IPS-11a (cell line): ENCODE measurements around the gene CEP170B.
"Not testable (repeated sequence)": the region's sequence is repeated elsewhere in the genome, so short reads cannot be mapped to it uniquely, and the experiment has no call there.

Experiments
- H3K4me3 ChIP-seq: one replicate; pipeline ENCODE4 v1.5.1; 2013; ENCODE audit warnings: low read depth, low read length, control low read depth

The CEP170B gene

DNA sequence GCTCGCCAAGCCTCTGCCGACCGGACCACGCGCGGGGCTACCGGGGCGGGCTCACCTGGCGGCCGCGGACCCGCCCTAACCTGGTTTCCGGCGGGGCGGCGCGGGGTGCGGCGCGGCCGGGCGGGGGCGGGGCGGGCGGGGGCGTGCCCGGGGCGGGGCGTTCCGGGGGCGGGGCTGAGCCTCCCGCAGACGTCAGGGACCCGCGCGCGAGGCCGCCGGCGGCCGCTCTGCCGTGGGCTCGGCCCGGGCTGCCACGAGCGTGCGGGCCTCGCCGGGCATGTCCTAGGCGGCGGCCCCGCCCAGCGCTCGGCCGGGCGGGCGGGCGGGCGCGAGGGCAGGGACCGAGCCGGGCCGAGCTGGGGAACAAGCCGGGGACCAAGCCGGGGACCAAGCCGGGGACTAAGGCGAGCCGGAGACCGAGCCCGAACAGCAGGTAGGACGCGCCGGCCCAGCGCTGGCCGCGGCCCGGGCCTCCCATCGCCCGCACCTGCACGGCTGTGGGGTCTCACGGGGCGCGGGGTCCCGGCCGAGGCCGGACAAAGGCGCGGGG, at the start of gene CEP170B:
Gene CEP170B (plus strand): TSS at position 188 of the 550 bp plus-strand sequence. CDS start 3,183 bp downstream, outside the sequence.
- peak within 1 kb of the TSS; percentile 81 for H3K4me3 ChIP-seq

DNA sequence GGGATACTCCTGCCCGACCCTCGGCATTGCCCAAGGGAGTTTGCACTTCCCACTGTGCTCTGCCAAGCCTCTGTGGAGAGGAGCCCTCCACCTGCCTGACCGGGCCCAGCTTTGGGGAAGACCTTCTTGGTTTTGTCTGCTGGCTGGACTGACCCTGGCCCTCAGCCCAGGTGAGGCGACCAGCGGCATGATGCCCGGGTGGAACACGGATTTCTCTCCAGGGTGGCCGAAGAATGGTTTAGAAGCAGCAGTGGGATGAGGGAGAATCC, 48.5 kb upstream of the CEP170B start:
- peak overlapping the region; percentile 89 for H3K4me3 ChIP-seq

DNA sequence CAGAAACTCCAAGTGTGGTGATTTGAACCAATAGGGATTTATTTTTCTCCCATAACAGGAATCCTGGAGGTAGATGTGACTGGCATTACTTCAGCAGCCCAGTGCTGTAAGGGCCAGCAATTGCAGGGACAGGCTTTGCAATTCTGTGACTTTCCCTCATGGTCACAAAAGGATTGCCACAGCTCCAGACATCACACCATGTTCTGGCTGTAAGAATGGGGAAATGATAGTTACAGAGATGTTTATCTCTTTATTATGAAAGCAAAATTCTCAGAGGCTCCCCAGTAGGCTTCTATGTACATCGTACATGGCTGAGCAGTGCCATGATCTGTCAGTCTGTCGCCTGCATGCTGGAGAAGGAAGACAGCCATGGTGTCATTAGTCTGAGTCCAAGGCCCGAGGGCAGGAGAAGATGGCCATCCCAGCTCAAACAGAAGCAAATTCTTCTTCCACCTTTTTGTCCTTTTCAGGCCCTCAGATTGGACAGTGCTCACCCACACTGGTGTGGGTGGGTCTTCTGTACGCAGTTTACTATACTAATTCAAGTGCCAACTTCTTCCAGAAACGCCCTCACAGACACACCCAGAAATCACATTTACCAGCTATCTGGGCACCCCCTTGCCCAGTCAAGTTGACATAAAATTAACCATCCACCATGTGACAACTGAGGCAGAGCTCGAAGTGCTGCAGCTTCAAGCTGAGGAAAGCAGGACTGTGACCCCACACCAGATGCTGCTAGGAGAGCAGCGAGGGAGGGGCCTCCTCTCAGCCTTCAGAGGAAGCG, 46.9 kb upstream of the CEP170B start:
- no peak overlapping the region for H3K4me3 ChIP-seq

DNA sequence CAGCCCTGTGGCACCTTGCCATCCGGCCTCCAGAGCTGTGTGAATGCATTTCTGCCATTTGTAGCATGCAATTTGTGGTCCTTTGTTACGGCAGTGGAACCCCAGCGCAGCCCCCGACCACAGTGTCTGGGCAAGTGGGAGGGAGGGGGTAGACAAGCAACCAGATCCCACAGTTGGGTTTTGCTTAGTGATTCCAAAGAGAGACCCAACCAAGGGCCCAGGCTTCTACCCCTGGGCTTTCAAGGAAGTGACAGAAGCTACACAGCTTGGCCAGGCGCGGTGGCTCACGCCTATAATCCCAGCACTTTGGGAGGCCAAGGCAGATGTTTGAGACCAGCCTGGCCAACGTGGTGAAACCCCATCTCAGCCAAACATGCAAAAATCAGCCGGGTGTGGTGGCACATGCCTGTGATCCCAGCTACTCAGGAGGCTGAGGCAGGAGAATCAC, 46.3 kb upstream of the CEP170B start:
- H3K4me3 ChIP-seq, result no peak overlapping the region

DNA sequence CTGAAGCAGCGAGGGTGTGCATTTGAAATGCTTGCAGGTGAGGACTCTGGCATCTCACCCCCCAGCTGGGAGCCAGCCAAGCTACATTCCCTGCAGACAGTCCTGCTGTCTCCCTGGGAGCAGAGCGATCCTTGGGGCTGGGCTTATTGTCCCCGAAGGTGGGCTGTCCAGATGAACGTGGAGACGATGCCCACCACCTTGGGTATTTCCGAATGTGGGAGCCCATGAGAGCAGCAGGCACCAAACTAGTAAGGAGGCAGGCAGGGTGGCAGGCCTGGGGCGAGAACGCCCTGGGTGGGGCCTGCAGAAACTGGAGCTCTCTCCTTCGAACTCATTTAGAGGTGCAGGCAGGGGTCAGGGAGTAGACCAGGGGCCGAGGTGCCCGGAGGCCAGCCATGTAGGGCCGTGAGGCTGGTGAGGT, 45.7 kb upstream of the CEP170B start:
- H3K4me3 ChIP-seq, result no peak overlapping the region

DNA sequence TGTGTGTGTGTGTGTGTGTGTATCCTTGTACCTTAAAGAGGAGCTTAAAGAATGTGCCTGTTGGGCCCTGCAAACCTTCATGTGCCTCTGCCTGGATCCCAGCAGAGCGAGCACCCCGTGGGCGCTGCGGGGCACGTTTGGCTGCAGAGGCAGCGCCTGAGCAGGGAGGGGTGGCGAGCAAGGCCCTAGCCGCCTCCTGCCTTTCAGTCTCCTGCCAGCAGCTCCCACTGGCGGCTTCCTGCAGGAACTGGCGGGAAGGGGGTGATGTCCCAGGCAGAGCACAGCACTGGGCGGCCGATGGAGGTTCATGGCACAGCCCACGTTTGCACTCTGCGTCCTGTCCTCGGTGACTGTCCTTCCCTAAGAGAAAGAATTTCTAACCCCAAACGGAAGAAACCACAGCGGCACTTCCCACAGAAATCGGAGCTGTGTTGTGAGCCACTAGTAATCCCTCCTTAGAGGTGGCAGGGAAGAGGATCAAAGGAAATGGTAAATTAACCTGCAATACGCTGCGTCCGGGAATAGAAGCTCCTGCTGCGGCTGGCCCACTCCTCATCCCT, 44.3 kb upstream of the CEP170B start:
- H3K4me3 ChIP-seq, result no peak overlapping the region

DNA sequence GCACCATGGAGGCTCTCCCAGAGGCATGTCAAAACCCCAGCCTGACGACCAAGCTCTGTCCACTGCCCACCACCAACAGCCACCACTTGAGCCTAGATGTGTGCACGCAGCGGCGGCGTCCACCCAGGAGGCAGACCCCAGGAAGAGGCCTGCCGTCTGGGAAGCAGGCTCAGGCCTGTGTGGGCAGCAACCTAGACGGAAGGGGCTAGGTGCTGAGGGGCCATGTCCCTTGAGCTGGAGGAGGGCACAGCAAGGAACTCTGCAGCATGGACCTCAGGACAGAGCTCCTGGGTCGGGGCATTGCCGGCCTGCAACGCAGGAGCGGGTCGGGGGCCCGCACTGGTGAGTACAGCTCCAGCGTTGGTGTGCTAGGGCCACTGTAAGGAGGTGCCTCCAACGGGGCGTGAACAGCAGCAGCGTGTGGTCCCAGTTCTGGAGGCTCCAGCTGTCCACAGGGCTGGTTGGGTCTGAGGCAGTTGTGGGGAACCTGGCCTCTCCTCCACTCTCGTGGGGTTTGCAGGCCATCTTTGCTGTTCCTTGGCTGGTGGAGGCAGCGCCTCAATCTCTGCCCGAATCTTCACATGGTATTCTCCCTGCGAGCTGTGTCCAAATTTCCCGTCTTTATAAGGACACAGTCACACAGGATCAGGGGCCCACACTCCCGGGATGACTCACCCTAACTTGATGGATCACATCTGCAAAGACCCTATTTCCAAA, 43.7 kb upstream of the CEP170B start:
- H3K4me3 ChIP-seq, result no peak overlapping the region

DNA sequence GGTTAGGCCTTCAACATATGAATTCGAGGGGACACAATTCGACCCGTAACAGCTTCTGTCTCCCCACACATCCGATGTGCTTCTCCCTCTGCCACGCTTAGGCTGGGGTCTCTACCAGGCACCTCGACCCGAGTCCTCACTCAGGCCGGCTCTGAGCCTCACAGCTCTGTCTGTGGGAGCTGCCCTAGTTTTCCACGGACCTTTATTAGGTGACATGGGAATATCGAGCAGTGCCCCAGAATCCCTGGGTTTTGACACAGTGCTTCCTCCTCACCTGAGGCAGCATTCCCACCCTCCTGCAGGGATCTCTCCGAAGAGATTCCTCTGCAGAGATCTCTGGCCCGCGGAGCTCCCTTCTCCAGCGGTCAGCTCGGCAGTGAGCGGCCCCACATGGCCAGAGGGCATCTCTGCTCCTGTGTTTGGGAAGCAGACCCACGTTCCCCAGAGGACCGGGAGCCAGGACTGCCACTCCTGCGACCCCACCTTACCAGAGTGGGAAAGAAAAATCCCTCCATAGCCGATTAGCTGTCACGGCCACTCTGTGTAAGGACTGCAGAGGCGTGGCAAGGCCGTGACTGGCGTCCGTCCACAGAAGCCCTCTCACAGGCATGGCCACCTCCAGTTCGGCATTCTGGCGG, 43.0 kb upstream of the CEP170B start:
- H3K4me3 ChIP-seq, result no peak overlapping the region

DNA sequence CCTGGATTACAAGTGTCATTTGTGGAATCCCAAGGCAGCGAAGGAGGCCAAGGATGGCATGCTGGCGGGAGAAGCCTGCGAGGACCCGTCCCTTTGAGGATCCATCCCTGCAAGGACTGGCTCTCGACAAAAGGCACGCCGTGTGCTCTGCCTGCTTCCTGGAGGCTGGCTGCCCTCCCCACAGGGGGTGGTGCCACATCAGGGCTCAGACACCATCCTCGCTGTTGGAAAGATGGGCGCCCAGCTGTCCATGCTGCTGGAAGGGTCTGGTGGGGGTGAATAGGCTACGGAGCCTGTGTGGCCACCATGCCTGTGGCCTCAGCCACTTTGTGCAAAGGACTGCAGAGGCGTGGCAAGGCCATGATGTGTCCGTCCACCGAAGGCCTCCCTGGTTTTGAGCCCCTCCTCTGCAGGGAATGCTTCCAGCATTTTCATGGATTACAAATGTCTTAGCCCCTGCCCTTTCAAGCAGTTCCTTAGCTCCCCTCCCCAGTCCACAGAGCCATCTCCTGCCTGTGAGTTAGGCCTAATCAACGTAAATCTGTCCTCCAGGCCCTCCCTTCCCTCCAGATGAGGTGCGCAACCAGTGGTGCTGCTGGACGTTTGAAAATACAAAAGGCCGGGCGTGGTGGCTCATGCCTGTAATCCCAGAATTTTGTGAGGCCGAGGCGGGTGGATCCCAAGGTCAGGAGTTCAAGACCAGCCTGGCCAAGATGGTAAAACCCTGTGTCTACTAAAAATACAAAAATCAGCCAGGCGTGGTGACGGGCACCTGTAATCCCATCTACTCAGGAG, 42.0 kb upstream of the CEP170B start:
- H3K4me3 ChIP-seq, result no peak overlapping the region

DNA sequence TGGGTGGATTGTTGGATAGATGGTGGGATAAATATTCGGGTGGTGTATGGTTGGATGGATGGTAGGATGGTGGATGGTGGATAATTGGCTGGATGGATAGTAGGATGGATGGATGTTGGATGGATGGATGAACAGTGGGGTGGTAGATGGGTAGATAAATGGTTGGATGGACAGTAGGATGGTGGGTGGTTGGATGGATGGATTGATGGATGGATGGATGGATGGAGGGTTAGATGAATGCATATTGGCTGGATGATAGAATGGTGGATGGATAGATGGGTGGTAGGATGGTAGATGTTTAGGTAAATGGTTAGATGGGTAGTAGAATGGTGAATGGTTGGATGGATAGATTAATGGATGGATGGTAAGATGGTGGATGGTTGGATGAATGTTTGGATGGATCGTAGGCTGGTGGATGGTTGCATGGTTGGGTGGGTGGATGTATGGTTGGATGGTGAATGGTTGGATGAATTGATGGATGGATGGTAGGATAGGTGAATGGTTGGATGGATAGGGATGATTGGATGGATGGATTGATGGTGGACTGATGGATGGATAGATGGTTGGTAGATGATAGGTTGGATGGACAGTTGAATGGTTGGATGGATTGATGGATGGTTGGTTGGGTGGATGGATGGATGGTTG, 40.6 kb upstream of the CEP170B start:
- no peak overlapping the region for H3K4me3 ChIP-seq

DNA sequence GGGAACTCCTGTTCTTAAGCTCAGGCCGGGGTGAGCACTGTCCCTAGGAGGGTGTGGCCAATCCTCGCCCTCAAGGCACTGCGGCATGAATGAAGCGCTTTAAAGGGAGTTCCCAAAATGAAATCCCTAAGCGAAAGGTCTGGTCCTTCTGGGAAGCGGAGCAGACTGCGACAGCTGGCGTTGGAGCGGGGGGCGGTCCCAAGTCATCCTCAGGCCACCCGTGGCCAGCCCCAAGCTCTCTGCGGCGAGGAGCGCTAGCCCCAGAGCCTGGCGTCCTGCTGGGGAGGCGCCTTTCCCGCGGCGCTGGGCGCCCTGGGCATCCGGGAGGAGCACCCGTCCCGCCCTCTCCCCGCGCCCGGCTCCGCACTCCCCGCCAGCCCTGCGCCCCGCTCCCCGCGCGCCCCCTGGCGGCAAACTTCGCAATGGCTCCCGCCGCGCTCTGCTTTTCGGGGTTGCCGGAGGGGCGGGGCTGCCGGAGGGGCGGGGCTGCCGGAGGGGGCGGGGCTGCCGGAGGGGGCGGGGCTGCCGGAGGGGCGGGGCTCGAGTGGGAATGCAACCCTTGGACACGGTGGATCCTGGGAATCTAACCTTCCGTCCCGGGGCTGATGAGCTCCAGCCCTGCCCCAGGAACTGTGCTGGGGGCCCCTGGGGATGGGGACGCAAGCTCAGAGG, 38.7 kb upstream of the CEP170B start:
- peak overlapping the region; percentile 67 for H3K4me3 ChIP-seq

DNA sequence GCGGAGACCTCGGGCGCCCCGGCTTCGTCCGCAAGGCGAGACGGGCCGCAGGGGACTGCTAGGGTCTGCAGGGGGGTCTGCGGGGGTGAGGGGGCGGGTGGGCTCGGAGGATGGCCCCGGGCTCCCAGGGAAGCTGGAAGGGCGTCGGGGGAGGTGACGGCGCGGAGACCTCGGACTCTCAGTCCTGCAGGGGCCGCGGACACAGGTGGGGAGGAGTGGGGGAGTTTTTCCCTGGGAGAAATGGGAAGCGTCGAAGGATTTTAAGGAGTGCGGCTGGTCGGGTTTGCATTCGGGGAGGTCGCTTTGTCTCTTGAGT, 38.2 kb upstream of the CEP170B start:
- H3K4me3 ChIP-seq, result peak overlapping the region; percentile 43

DNA sequence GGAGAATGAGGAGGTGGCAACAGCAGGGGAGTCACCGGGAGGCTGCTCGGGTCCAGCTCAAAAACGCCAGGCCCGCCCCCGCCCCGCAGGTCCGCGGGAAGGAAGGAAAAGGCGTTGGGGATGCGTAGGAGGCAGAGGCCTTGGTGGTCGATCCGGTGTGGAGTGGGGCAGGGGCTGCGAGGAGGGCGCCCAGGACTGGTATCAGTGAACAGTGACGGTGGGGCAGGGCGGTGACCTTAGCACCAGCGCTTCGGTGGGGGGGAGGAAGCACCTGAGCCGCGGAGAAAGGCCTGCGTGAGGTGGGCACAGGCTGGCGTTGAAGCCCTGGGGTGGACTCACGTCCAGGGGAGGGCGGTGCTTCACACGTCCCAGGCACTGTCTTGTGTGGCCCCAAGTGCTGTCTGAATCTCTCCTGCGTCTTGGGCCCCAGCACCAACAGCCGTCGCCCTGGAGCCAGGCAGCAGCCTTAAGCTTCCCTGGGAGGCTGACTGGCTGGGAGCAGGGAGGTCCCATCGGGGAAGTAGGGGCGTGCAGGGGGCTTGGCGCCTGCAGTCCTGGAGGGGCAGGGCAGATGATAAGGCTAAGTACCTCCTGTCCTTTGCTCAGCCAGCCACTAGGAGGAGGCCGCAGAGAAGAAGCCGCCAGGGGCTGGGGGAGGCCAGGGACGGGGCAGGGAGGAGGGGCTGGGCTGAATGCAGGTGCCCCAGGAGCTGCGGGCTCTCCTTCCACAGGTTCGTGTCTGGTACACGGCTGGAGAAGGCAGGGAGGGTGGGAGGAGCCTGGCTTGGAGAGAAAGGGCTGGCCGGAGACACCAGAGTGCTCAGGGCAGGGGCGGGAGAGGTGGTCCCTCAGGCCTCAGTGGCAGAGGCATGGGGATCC, 37.7 kb upstream of the CEP170B start:
- peak overlapping the region; percentile 43 for H3K4me3 ChIP-seq

DNA sequence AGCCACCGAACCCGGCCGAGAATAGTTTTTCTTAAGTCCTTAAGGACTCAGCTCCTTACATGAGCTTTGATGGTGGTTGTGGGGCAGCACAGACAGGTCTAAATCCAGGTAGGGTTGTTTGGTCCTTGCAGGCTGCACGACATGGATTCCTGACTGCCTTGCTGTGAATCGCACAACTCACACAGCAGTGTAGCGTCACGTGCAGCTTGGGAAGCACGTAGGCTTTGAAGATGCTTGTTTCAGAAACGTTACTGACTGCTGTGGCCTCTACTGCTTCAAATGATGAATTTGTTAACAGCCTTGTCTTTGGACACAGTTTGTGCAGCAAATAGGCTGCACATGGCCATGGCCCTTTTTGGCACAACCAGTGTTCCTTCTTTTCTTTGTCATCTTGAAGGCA, 34.3 kb upstream of the CEP170B start:
- H3K4me3 ChIP-seq, result no peak overlapping the region

DNA sequence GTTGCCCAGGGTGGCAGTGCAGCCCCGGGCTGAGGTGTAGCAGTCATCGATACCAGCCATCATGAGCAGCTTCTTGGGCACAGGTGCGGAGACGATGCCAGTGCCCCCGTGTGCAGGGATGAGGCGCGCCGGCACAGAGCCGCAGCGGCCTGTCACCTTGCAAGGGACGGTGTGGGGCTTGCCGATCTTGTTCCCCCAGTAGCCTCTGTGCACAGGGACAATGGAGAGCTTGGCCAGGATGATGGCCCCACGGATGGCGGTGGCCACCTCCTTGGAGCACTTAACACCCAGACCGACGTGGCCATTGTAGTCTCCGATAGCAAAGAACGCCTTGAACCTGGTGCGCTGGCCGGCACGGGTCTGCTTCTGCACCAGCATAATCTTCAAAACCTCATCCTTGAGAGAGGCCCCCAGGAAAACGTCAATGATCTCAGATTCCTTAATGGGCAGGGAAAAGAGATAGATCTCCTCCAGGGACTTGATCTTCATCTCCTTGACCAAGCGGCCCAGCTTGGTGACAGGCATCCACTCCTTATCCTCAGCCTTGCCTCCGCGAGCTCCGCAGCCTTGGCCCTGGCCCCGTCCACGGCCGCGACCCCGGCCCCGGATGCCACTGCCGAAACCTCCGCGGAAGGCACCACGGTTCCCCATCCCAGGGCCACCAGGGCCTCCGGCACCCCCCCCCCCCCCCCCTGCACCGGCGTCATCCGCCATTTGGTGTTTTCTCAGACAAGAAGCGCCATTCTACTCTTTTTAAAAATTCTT, 28.7 kb upstream of the CEP170B start:
- not testable (repeated sequence) for H3K4me3 ChIP-seq

DNA sequence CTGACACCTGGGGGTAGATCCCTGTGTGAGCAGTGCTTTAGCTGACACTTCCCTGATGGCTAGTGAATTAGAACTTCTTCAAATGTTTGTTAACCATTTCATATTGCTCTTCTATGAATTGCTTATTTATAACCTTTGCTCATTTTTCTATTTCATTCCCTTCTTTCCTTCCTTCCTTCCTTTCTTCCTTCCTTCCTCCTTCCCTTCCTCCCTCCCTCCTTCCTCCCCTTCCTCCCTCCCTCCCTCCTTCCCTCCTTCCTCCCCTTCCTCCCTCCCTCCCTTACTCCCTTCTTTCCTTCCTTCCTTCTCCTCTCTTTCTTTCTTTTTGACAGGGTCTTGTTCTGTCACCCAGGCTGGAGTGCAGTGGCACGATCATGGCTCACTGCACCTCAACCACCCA, 23.3 kb upstream of the CEP170B start:
- no peak overlapping the region for H3K4me3 ChIP-seq

DNA sequence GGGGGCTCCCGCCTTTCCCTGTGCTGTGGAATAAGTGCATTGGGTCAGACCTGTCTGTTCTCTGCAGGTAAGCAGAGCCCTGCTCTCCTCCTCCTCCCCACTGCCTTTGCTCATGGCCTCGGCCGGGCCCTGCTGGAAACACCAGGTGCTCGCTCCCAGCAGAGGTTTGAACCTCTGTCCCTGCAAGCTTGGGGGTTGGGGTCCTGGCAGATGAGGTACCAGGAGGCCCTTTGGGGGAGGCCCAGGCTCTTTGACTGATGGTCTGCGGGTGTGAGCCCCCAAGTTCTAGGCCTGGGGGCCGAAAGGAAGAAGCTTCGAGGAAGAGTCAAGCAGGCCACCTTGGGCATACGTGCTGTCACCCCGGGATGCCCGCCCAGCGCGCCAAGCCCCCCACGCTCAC, 22.1 kb upstream of the CEP170B start:
- peak overlapping the region; percentile 47 for H3K4me3 ChIP-seq
